Upper lobe of left lung (tissue), 4 donors: ENCODE measurements around the gene MAD1L1.

Experiments
- CTCF ChIP-seq, 6 experiments: fragments of 450-650 bp in 4 of 6; fragments of 200-600 bp in 2 of 6; sonication (generic) in 2 of 6; IDR thresholded peaks; one replicate each; pipeline ENCODE4 v1.5.1; 2016 to 2019; ENCODE audit warnings: antibody characterized with exemption in 6 of 6
- EP300 ChIP-seq, 4 donors: sonication (generic); formaldehyde crosslinking; IDR thresholded peaks; one replicate each; pipeline ENCODE4 v1.5.1; 2017; ENCODE audit warnings: antibody characterized with exemption in 4 of 4, control low read depth in 2 of 4
- POLR2A ChIP-seq, 4 donors: fragments of 450-650 bp; IDR thresholded peaks; one replicate each; pipeline ENCODE4 v1.5.1; 2016 to 2017; ENCODE audit warnings: antibody characterized with exemption in 4 of 4, mild to moderate bottlenecking in 2 of 4

GRCh38 chr7:1907751-1908365 is 324.9 kb downstream of the MAD1L1 start:
- TF ChIP-seq CTCF (IDR thresholded peaks at IDR 0.05) (no peak), EP300 (IDR thresholded peaks at IDR 0.05) (no peak), POLR2A (IDR thresholded peaks at IDR 0.05) (no peak)
